HG03045 (cell line): ENCODE data around the gene MADCAM1.

ENCODE experiments used
- ATAC-seq: cut with Tn5 transposase; IDR thresholded peaks from one replicate; pipeline ENCODE4 v1.9.1; 2021; ENCODE audit warnings: mild to moderate bottlenecking, moderate library complexity; ENCODE audit not compliant: unreplicated experiment

MADCAM1 gene

DNA sequence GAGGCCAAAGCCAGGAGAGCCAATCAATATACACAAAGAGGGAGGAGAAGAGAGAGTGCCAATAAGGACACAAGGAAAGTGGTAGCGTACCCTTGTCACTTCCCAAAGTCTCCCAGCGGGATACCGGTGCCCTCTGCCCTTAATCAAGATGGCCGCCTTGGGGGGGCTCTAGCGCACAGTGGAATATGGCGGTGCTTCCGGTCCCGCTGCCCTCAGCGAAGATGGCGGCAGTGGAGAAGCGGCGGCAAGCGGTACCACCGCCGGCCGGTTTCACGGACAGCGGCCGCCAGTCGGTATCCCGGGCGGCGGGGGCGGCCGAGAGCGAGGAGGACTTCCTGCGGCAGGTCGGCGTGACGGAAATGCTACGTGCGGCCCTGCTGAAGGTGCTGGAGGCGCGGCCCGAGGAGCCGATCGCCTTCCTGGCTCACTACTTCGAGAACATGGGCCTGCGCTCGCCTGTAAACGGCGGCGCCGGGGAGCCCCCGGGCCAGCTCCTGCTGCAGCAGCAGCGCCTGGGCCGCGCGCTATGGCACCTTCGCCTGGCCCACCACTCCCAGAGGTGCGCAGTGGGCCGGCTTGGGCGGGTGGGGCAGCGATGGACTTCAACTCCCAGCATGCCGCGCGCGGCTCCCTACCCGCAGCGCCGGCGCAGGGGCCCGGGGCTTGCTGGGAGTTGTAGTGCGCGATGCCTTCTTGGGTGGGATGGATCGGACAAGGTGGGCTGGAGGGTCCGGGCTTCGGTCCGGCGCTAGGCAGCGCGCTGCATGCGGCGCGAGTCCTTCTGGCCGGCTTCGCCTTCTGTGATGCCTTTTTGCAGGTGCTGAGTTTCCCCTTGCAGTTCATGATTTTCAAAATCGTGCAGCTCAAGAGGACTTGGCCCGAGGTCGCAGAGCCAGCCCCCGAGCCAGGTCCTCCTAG is 11.3 kb downstream of the MADCAM1 start, which contains the start of gene TPGS1:
Gene TPGS1, plus strand, starts transcription at position 212 of the 918 bp plus-strand sequence. Its CDS starts 10 bp downstream, at position 222.
- peak; percentile 63 for ATAC-seq

DNA sequence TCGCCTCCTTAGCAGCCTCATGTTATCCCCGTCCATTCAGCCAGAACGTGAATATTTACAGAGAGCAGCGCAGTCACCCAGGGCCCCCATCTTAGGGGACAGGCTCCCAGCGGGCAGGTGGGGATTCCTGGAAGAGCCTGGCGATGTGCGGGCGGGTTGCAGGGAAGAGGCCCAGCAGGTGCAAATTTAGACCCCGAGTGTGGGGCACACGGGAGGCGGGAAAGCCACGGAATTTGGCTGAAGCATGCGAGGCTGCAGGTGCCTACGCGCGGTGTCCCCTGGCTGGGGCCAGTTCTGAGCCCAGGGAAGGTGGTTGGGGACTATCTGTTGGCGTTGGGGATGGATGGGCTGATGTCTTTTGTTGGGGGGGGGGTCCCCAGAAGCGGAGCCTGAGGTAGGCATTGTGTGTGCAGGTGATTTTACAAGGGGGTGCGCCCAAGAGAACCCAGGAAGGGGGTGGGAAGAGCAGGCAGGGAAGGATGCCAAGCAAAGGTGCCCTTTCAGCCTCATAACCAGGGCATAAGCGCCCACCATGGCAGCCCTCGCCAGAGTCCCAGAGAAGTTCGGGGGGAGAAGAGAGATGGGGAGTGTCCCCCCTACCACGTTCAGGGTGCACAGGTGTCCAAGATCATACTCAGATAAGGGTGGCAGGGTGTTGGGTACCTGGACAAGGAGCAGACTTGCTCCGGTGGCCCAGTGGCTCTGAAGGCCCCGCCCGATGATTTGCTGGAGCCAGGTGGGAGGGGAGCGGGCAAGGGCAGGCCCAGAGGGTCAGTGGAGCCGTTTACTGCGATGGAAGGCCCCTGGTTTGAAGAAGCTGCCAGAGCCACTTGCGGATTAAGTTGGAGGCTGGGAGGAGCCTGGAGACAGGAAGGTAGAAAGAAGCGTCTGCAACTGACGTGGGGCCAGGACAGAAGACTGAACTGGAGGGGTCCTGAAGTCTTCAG is 12.2 kb downstream of the MADCAM1 start:
- ATAC-seq, result no peak

DNA sequence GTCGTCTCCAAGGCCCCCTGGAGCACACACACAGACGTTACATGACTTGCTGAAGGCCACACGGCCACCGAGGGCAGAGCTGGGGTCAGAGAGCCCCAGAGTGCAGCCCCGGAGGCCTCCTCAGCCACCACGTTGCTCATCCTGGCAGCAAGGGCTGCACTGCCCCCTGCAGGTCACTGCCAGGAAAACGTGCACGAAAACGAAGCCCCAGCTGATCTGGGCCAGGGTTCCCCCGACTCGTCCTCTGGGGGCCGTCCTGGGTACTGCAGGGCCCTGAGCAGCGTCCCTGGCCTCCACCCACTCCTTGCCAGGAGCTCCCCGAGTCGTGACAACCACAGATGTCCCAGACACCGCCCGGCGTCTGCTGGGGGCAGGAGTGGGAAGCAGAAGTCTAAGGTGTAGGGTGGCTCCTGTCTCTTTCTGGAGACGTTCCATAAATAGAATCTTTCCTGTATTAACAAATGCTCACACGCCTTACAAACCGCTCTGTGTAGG is 14.4 kb downstream of the MADCAM1 start:
- no peak for ATAC-seq

DNA sequence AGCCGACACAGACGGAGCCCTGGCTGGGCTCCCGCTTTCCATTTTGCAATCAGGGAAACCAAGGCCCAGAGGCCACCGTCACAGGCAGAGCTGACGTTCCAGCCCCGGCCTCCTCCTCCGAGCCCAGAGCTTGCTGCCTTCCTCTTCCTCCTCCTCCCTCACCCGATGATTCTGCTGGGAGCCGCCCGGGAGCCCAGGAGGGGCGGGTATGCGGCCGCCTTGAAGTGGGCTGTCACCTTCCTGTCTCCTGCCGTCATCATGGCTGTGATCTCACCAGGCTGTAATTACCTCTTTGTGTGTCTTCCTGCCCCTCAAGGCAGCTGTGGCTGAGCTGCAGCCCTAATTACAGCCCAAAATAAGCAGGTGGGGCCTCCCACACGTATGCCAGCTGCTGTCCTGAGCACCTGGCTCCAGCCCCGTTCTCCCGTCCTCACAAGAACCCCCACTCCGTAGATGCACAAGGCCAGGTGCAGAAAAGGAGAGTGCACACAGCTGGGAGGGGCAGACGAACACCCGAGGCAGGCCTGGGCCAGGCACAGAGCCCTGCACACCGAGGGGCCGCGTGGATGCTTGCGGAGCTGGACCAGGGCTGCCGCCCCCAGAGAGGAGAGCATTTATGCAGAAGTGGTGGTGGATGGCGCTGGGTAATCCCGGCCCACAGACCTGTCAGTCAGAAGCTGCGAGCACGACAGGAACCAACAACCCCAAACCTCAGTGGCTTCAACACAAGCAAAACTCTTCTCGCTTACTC is 15.0 kb downstream of the MADCAM1 start:
- ATAC-seq, result no peak

DNA sequence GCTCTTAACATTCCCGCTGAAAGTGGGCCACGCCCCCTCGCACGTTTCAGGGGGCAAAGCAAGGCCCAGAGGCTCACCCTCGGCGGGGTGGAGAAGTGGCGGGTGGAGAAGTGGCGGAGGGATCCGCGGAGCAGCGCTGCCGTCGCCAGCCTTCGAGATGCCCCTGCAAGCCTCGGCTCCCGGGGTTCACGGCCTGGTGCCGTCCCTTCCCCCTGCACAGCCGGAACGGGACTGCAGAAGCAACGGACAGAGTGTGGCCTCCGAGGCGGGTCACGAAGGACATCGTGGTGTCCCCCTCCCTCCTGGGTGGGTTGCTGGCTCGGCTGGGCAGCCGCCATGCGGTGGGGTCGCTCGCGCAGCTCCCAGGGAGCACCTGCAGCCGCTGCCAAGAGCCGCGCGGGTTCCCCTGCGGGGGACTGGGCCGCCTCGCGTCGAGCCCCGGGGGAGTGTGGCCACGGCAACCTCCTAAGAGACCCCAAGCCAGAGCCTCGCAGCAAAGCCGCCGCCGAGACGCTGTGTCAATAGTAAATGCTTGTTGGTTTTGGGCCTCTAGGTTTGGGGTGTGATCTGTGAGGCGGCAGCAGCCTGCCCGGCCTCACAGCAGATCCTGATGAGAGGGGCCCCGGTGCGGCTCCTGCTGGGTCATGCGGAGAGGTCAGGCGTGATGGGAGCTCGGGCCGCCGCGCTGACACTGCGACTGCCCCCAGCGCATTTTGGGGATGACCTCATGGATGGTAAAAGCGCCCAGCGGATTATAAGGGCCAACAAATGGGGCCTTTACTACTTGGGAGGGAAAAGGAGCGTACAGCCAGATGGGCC is 16.5 kb downstream of the MADCAM1 start:
- no peak for ATAC-seq

DNA sequence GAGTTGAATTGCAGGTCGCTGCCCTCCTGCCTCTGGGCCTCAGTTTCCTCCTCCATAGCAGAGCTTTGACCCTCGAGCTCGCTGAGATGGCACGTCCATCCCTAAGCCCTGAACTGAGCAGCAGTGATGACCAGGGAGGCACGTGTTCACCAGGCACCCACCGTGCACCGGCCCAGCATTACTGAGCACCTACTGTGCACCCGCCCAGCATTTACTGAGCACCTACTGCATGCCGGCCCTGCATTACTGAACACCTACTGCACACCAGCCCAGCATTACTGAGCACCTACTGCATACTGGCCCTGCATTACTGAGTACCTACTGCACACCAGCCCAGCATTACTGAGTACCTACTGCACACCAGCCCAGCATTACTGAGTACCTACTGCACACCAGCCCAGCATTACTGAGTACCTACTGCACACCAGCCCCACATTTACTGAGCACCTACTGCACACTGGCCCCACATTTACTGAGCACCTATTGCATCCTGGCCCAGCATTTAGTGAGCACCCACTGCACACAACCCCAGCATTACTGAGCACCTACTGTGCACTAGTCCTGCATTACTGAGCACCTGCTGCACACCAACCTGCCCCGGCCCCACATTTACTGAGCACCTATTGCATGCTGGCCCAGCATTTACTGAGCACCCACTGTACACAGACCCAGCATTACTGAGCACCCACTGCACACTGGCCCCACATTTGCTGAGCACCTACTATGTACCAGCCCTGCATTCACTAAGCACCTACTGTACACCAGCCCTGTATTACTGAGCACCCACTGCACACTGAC is 17.3 kb downstream of the MADCAM1 start:
- no peak for ATAC-seq

DNA sequence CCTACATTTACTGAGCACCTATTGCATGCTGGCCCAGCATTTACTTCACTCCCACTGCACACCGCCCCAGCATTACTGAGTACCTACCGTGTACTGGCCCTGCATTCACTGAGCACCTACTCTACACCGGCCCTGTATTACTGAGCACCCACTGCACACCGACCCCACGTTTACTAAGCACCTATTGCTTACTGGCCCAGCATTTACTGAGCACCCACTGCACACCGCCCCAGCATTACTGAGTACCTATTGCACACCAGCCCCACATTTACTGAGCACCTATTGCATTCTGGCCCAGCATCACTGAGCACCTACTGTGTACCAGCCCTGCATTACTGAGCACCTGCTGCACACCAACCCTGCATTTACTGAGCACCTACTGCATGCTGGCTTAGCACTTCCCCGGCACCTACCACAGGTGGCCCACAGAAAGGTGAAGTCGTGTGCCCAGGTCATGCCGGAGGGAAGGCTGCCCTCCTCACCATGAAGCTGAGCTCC is 17.9 kb downstream of the MADCAM1 start:
- ATAC-seq, result no peak

DNA sequence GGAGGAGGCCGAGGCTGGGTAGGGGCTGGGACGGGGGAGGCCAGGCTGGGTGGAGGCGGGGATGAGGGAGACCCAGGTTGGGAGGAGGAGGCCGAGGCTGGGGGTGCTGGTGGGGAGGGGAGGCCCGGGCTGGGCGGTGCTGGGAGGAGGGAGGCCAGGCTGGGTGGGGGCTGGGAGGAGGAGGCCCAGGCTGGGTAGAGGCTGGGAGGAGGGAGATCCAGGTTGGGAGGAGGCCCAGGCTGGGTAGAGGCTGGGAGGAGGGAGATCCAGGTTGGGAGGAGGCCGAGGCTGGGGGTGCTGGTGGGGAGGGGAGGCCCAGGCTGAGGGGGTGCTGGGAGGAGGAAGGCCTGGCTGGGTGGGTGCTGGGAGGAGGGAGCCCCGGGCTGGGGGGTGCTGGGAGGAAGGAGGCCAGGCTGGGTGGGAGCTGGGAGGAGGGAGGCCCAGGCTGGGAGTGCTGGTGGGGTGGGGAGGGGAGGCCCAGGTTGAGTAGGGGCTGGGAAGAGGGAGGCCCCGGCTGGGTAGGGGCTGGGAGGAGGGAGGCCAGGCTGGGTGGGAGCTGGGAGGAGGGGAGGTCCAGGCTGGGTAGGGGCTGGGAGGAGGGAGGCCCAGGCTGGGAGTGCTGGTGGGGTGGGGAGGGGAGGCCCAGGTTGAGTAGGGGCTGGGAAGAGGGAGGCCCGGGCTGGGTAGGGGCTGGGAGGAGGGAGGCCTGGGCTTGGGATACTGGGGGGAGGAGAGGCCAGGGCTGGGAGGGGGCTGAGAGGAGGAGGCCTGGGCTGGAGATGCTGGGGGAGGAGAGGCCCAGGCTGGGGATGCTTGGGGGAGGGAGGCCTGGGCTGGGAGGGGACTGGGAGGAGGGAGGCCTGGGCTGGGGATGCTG is 21.7 kb downstream of the MADCAM1 start:
- ATAC-seq, result no peak

DNA sequence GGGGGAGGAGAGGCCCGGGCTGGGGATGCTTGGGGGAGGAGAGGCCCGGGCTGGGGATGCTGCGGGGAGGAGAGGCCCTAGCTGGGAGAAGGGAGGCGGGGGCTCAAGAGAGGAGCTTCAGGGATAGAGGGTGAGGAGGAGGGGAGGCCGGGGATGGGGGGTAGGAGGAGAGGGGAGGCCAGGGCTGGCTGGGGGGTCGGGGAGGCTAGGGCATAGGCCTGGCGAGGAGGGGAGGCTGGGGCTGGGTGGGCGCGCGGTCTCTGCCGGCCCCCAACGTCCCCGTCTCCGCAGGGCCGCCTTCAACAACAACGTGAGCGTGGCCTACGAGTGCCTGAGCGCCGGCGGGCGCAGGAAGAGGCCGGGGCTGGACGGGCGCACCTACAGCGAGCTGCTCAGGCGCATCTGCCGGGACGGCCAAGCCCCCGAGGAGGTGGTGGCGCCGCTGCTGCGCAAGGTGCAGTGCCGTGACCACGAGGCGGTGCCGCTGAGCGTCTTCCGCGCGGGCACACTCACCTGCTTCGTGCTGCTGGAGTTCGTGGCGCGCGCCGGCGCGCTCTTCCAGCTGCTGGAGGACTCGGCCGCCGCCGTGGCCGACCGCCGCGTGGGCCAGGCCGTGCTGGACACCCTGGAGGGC is 22.4 kb downstream of the MADCAM1 start:
- no peak for ATAC-seq

DNA sequence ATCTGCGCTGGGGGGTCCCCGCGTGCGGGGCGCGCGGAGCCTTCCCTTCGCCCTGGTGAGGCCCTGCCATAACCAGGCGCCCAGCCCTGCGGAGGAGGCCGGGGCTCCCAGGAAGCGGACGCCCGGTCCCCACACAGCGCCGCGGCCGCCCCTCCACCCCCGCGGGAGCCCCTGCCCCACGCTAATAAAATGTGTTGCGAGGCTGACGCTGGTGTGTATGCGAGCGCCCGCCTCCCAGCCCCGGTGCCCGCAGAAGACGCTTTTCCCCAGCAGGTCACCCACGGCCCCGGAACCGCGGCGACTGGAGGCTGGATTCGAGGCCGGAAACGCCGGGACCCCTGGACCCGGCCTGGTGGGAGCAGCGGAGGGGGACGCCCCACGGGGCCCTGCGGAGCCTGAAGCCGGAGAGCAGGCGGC is 23.2 kb downstream of the MADCAM1 start:
- no peak for ATAC-seq

DNA sequence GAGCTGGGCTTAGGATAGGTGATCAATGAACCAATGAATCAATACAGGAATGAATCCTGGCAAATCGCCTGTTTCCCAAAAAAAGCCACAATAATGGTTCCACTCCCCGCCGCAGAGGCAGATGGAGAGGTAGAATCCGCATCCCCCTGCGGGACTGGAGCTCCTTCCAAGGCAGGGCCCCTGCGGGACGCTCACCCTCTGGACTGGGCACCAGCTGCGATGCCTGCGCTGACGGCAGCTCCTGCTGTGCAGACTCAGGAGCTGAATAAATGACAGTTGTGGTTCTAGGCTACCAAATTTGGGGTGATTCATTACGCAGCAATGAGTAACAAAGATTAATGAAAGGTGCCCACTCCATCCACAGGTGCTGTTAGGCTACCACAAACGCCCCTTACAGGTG is 26.4 kb downstream of the MADCAM1 start:
- no peak for ATAC-seq

DNA sequence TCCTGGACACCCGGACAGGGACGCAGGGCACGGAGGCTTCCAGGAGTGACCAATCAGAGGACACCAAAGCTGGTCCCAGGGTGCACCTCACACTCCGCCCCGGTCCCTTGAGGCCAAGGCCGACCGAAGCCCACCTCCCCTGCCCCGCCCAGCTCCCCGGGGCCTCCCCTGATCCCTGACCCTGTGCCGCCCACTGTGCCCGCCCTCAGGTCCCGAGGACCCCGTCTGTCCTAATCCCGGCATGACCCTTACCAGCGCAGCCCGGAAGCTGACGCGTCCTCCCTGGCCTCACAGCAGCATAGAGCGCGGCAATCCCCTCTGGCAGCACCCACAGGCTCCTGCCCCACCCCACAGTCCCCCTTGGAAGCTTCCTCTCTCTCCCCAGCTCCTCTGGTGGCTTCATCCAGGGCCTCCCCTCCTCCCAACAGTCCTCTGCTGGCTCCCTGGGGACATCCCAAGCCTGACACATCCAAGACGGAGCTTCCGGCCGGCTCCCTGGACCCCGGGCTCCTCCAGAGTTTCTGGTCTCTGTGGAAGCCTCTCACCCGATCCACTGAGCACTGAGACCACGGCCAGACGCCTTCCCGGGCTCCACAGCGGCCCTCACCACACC is 27.9 kb downstream of the MADCAM1 start:
- ATAC-seq, result no peak

DNA sequence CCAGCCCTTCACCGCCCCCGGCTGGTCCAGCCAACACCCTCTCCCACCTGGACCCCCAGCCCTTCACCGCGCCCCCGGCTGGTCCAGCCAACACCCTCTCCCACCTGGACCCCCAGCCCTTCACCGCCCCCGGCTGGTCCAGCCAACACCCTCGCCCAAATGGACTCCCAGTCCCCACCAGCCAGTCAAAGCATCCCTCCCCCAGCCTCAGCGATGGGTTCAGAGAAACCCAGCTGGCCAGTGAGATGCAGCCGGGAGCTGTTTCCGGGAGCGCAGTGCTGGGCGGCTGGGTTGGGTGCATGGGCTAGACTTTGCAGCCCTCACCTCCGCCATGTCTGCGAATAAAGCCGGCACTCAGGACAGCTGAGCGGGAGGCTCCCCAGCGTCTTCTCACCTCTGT is 28.7 kb downstream of the MADCAM1 start:
- no peak for ATAC-seq

DNA sequence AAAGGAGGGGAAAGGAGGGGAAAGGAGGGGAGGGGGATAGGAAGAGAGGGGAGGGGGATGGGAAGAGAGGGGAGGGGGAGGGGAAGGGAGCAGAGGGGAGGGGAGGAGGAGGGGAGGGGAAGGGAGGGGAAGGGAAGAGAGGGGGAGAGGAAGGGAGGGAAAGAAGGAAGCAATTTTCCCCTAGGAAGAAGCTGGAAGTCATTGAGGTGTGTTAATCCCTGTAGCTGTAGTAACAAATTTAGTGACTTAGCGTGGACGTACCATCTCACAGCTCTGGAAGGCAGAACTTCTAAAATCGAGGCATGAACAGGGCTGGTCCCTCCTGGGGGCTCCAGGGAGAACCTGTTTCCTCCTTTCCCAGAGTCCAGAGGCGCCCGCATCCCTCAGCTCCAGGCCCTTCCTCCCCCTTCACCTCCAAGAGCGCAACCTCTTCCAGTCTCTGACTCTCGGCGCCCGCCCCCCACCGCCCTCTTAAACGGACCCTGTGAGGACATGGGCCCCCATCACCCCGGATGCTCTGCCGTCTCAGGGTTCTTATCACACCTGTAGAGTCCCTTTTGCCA is 29.7 kb downstream of the MADCAM1 start:
- no peak for ATAC-seq

DNA sequence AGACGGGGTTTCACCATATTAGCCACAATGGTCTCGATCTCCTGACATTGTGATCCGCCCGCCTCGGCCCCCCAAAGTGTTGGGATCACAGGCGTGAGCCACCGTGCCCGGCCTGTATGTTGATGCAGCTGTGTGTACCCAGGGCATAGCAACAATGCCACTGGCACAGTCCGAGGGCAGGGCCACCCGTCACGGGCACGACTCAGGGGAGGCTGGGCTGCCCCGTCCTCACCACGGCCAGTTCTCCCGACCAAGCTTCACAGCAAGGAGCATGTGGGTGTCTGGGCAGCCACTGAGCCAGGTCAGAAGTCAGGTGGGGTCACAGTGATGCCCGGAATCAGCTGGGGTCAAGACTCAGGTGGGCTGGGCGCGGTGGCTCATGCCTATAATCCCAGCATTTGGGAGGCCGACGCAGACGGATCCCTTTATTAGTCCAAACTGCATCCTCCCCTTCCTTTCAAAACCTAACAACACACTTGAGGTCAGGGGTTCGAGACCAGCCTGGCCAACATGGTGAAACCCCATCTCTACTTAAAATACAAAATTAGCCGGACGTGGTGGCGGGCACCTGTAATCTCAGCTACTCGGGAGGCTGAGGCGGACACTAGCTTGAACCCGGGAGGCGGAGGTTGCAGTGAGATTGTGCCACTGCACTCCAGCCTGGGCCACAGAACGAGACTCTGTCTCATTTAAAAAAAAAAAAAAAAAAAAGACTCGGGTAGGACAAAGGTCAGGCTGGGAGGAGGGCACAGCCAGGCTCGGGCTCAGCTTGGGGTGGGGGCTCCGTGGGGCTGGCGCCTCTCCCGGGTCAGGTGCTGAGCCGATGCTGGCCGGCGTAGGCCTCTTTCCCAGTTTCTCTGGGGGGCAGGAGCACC is 34.1 kb downstream of the MADCAM1 start:
- ATAC-seq, result no peak
